Measurements from ENCODE around the gene DPYSL4. TPM values are rescaled to one million over a fixed set of nuclear protein-coding genes. Genes with fewer than 3 reads are reported as not detected.

DPYSL4 gene
- total and polyA plus RNA-seq, 2 of the 4 experiments (the other 2 are of a cell fraction) = 8.1 to 30.5 TPM

DNA sequence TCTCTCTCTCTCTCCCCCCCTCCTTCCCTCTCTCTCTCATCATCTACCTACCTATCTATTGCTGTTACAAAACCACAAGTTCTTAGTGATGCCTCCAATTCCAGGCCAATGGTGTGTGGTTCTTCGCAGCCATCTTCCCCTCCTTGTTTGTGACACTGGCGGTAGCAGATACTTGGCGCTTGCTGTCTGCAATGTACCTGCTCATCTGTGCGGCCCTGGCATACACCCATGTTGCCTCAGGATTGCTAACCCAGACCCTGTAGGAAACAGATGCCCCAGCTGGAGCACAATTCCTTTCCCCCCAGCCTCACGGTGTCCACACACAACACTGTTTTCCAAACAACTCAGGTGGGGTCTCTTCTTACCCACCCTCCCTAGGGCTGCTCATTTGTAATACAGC lies 13.6 kb upstream of the DPYSL4 start:
- DNase-seq = no peak

More for the DNA sequence above, 13.6 kb upstream of the DPYSL4 start:
- H4K20me1 ChIP-seq (ENCODE audit: insufficient read depth, low read length) = no peaks in the 10 kb centered on the region; the same call in 1 of the 2 replicates
- no peaks in the 10 kb centered on the region for H3K36me3 ChIP-seq (ENCODE audit: control insufficient read depth, insufficient read depth, low read length)
- in situ Hi-C loops (cut with MboI; ENCODE audit: low sequenced_read_pairs) = no loop called here
- H3K27me3 ChIP-seq (ENCODE audit: control insufficient read depth, insufficient read depth, low read length) = peaks cover 34% of the 10 kb centered on the region
- ChIA-PET CTCF (no interaction called here), POLR2A (ENCODE audit: unreplicated experiment) (no interaction called here)
- intact Hi-C loops (cut with micrococcal nuclease) = no loop called here
- H2BK15ac ChIP-seq (ENCODE audit: low read depth, low read length) = no peak overlapping the region
- no peak overlapping the region for H2AFZ ChIP-seq (replicated peaks; ENCODE audit: low read length, poor library complexity)
- no peak overlapping the region for H4K8ac ChIP-seq (ENCODE audit: low read depth in 2 of 2, low read length in 2 of 2)
- no peak overlapping the region for H3K9ac ChIP-seq (ENCODE audit: low read depth, low read length)
- H4K91ac ChIP-seq (ENCODE audit: insufficient read depth, low read depth, low read length) = no peak overlapping the region
- no peak overlapping the region for H3K56ac ChIP-seq (ENCODE audit: extremely low read depth, insufficient read depth, low read length)
- H3K79me1 ChIP-seq (ENCODE audit: low read depth in 1 of 2, low read length in 2 of 2) = no peaks in the 10 kb centered on the region
- H3K4ac ChIP-seq (ENCODE audit: low read depth, low read length) = no peak overlapping the region
- no peak overlapping the region for H3K27ac ChIP-seq (ENCODE audit: insufficient read depth, low read length)
- H3K14ac ChIP-seq (replicated peaks; ENCODE audit: low read depth, low read length) = no peak overlapping the region
- H3K4me3 ChIP-seq (ENCODE audit: insufficient read depth, low read depth, low read length) = no peak overlapping the region
- H3K4me2 ChIP-seq (ENCODE audit: low read depth, low read length) = no peak overlapping the region
- no peaks in the 10 kb centered on the region for H3K9me1 ChIP-seq (ENCODE audit: insufficient read depth, low read length)
- WGBS, 2 experiments (ENCODE audit: extremely low coverage in 2 of 2, insufficient read length in 1 of 2) = 90% methylated on average over 2 of the region's 5 CpGs; no CpG with 5 or more reads in 1 of the 2 experiments
- no peak overlapping the region for H2BK5ac ChIP-seq (ENCODE audit: low read depth, low read length, poor library complexity, severe bottlenecking)
- H2AK5ac ChIP-seq (ENCODE audit: low read depth, low read length) = no peak overlapping the region
- TF ChIP-seq NFE2L2 (IDR thresholded peaks at IDR 0.05; ENCODE audit: low read depth, low read length) = no peak
- no peak for TF ChIP-seq POLR2A (IDR thresholded peaks at IDR 0.05; ENCODE audit: low read depth, low read length)
- TF ChIP-seq MAFK (IDR thresholded peaks at IDR 0.05; ENCODE audit: low read depth, low read length) = no peak
- no peak for TF ChIP-seq RAD21 (IDR thresholded peaks at IDR 0.05; ENCODE audit: low read length)
- TF ChIP-seq BHLHE40 (IDR thresholded peaks at IDR 0.05; ENCODE audit: low read depth, low read length) = no peak
- no peak for TF ChIP-seq FOS (IDR thresholded peaks at IDR 0.05; ENCODE audit: low read depth, low read length)
- TF ChIP-seq, protein P1, sequence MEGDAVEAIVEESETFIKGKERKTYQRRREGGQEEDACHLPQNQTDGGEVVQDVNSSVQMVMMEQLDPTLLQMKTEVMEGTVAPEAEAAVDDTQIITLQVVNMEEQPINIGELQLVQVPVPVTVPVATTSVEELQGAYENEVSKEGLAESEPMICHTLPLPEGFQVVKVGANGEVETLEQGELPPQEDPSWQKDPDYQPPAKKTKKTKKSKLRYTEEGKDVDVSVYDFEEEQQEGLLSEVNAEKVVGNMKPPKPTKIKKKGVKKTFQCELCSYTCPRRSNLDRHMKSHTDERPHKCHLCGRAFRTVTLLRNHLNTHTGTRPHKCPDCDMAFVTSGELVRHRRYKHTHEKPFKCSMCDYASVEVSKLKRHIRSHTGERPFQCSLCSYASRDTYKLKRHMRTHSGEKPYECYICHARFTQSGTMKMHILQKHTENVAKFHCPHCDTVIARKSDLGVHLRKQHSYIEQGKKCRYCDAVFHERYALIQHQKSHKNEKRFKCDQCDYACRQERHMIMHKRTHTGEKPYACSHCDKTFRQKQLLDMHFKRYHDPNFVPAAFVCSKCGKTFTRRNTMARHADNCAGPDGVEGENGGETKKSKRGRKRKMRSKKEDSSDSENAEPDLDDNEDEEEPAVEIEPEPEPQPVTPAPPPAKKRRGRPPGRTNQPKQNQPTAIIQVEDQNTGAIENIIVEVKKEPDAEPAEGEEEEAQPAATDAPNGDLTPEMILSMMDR (conservative IDR thresholded peaks at IDR 0.05; ENCODE audit: low read depth, low read length) = no peak
- no peak for TF ChIP-seq MXI1 (IDR thresholded peaks at IDR 0.05; ENCODE audit: borderline replicate concordance, low read depth, low read length)
- no peak for TF ChIP-seq CHD1 (IDR thresholded peaks at IDR 0.05; ENCODE audit: low read depth, low read length)
- no peak for TF ChIP-seq RCOR1 (IDR thresholded peaks at IDR 0.05; ENCODE audit: insufficient replicate concordance, low read length)
- TF ChIP-seq, protein P2, sequence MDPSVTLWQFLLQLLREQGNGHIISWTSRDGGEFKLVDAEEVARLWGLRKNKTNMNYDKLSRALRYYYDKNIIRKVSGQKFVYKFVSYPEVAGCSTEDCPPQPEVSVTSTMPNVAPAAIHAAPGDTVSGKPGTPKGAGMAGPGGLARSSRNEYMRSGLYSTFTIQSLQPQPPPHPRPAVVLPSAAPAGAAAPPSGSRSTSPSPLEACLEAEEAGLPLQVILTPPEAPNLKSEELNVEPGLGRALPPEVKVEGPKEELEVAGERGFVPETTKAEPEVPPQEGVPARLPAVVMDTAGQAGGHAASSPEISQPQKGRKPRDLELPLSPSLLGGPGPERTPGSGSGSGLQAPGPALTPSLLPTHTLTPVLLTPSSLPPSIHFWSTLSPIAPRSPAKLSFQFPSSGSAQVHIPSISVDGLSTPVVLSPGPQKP (IDR thresholded peaks at IDR 0.05; ENCODE audit: borderline replicate concordance, low read depth, low read length) = no peak
- no peak for TF ChIP-seq SMC3 (IDR thresholded peaks at IDR 0.05; ENCODE audit: low read depth, low read length)
- TF ChIP-seq MAZ (IDR thresholded peaks at IDR 0.05; ENCODE audit: borderline replicate concordance, low read depth, low read length) = no peak
- TF ChIP-seq, protein P3, sequence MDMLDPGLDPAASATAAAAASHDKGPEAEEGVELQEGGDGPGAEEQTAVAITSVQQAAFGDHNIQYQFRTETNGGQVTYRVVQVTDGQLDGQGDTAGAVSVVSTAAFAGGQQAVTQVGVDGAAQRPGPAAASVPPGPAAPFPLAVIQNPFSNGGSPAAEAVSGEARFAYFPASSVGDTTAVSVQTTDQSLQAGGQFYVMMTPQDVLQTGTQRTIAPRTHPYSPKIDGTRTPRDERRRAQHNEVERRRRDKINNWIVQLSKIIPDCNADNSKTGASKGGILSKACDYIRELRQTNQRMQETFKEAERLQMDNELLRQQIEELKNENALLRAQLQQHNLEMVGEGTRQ (IDR thresholded peaks at IDR 0.05; ENCODE audit: low read depth, low read length) = no peak
- no peak for TF ChIP-seq CEBPB (IDR thresholded peaks at IDR 0.05; ENCODE audit: low read depth, low read length)
- TF ChIP-seq RFX5 (IDR thresholded peaks at IDR 0.05; ENCODE audit: low read depth, low read length) = no peak
- H3K18ac ChIP-seq (ENCODE audit: low read depth, low read length) = no peak overlapping the region
- no TSS peak for BruUV-seq (replicated peaks)
- no peak for ATAC-seq (ENCODE audit: low read depth)
- no peaks in the 10 kb centered on the region; the same call in 1 of the 2 replicates for H3K9me3 ChIP-seq (ENCODE audit: control insufficient read depth, insufficient read depth, low read length)
- no peak overlapping the region for H2BK120ac ChIP-seq (ENCODE audit: low read depth, low read length)
- dilution Hi-C loops (cut with HindIII; ENCODE audit: low sequenced_read_pairs, unreplicated experiment) = no loop called here
- no peaks in the 10 kb centered on the region for H3K4me1 ChIP-seq (ENCODE audit: control insufficient read depth, insufficient read depth, low read length)
- no peak overlapping the region for H3K23ac ChIP-seq (ENCODE audit: low read depth, low read length)
- H4K5ac ChIP-seq (ENCODE audit: low read depth, low read length) = no peak overlapping the region
- no peak overlapping the region for H2BK20ac ChIP-seq (ENCODE audit: low read depth, low read length)
- no peak overlapping the region for H2AK9ac ChIP-seq (replicated peaks; ENCODE audit: low read depth, low read length, poor library complexity)

Measured in IMR-90 (cell line).